SK-N-DZ (cell line): ENCODE measurements around the gene CHID1.

Experiments used
- DNase-seq: peaks from one replicate; pipeline ENCODE4 v3.0.0-alpha.2; 2015; ENCODE audit warnings: low spot score

Gene CHID1

DNA sequence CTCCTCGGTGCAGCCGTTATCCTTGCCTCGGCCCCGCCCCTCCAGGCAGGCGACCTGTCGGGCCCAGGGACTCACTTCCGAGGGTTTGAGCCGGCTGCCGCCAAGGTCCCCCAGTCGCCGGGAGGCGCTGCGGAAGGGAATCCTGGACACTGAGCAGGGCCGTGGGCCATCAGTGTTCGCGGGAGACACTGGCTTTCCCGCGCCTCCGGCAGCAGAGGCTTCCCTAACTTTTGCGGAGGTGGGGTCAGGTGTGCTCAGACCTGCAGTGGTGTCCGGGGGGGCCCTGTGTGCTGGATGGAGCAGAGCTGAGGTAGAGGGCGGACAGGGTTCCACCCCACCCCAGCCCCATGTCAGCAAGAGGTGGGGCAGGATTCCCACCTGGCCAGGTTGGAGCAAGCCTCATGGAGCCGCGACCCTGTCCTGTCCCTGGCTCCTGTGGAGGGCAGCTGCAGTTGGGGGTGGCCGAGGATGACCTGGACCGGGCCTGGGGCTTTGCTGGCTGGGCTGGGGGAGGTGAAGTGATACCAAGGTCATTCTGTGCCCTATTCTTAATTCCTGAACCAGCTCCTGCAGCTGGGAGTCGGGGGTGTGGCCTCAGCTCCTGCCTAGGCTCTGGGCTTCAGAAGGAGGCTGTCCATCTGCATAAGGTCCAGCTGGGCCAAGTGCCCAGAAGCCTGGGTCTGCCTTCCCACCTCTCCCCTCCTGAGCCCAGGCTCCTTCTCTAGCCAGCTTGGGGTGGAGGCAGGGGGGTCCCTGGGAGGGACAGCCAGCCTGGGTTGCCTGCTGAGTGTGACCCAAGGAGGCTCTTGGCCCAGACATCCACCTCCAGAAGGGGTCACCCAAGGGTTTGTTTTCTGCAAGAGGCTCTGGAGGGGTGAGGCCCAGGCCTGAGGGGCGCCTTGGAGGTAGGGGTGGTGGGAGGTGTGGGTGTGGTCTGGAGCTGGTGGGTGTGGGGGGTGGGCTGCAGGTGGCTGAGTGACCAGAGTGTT, 59.5 kb downstream of the CHID1 start:
- peak; percentile 70 for DNase-seq

DNA sequence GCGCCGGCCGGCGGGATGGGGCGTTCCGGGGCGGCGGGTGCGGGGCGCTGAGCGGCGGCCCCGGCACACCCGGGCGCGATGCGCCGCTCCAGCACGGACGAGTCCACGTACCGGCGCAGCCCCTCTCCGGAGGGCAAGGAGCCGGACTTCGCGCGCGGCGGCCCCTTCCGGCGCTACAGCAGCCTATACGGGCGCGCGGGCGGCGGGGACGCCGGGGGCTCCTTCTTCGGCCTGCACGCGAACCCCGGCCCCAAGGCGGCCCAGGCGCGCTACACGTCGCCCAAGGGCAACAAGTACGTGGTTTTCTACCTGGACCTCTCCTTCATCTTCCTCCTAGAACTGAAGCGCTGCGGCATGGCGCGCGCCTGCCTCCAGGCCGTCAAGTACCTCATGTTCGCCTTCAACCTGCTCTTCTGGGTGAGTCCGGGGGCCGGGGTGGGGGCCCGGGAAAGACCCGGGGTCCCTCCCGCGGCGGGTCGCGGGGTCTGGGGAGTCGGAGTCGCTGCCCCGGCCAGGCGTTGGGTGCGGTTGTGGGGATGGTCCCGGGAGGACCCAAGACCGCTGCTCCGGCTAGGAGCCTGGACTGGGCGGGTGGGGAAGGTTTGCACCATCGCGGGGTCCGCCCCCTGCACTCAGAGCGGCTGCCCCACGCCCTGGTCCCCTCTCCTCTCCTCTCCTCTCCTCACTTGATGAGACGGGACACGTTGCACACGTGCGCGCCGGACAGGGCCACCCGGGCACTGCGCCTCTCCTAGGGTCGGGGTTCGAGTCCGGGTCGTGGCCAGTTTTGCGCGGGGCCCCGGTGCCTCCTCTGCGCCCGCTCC, 60.4 kb downstream of the CHID1 start:
- no peak for DNase-seq

GRCh38 chr11:849104-849824, 61.3 kb downstream of the CHID1 start:
- peak; percentile 74 for DNase-seq

GRCh38 chr11:848380-848931, 62.2 kb downstream of the CHID1 start:
- DNase-seq, result no peak

GRCh38 chr11:847876-848275, 62.7 kb downstream of the CHID1 start:
- no peak for DNase-seq

- DNase-seq, result no peak
These were observed 64.0 kb downstream of the CHID1 start for GRCh38 chr11:846496-847098.

DNA sequence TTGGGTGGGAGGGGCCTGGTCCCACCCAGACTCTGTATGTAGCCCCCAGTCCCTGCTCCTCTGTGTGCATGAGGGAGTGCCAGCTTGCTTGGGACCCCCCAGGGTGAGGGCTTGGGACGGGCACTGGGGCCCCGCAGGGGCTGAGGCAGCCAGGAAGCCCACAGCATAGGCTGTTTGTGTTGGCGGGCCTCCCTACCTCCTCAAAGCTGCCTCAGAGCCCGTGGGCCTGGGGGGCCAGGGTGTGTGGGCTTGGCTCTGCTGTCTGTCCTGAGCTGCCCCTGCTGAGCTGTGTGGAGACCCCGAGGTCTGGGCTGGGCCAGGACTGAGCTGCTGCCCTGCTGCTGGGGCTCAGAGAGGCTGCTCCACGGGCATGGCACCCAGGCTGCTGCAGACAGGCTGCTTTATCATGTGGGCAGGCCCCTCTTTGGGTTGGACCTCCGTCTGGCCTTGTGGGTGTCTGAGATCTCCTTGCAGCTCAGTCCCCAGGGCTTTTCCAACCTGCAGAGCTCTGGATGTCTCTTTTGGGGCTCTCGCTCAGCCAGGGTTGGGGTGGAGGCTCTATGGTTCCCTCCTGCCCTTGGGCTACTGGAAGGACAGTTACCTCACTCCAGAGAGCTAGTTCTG, 64.6 kb downstream of the CHID1 start:
- DNase-seq, result no peak

- DNase-seq, result peak; percentile 80
These were observed 65.6 kb downstream of the CHID1 start for GRCh38 chr11:844693-845644.

DNA sequence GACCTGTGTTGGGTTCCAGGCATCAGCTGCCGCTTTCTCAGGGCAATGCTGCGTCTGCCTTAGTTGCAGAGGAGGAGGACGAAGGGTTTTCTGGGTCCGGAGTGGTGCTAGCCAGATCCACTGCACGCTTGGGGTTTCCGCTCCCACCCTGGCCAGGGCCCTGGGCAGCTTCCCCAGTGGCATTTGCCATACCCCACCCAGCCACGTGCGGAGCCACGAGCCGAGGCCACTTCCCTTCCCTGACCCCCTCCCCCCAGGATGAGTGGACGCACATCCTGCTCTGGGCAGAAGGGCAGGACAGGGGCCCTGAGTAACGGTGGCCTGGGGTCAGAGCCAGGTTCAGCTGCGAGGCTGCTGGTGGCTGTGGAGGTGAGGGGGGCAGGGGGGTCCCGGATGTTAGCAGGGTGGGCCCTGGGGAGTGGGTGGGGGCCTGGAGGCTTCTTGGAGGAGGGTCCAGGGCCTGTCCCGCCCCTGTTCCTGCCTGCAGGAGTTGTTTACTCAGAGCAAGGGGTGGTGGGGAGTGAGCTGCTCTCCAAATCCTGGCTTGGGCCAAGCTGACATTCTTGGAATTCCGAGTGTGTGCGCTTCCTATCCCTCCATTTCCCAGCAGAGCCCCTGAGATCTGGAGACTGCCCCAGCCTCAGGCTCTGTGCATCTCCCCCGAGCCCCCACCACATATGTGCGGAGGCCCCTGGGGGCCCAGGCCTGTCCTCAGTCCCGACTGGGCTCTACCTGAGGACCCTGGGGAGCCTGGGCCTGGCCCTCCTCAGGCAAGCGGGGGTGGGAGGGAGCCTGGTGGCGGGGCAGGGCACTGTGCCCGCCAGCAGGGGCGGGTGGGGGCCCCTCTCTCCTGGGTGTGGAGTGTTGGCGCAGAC, 66.6 kb downstream of the CHID1 start:
- no peak for DNase-seq

- no peak for DNase-seq
These were observed 67.4 kb downstream of the CHID1 start for GRCh38 chr11:843086-843734.

- DNase-seq, result peak; percentile 87
These were observed 68.1 kb downstream of the CHID1 start, which contains the start of the genes POLR2L and TSPAN4 for GRCh38 chr11:842370-843002. TSS of gene POLR2L (minus strand) at chr11:842529. CDS start at chr11:842508, 21 bp downstream. TSS of gene TSPAN4 (plus strand) at chr11:842852. CDS start at chr11:850305, 7,453 bp downstream.

GRCh38 chr11:841981-842369, 68.6 kb downstream of the CHID1 start:
- DNase-seq, result no peak

- DNase-seq, result no peak
These were observed 70.6 kb downstream of the CHID1 start for GRCh38 chr11:839875-840617.

GRCh38 chr11:839280-839623, 71.4 kb downstream of the CHID1 start:
- DNase-seq, result no peak

GRCh38 chr11:838441-839279, 72.0 kb downstream of the CHID1 start:
- DNase-seq, result no peak

DNA sequence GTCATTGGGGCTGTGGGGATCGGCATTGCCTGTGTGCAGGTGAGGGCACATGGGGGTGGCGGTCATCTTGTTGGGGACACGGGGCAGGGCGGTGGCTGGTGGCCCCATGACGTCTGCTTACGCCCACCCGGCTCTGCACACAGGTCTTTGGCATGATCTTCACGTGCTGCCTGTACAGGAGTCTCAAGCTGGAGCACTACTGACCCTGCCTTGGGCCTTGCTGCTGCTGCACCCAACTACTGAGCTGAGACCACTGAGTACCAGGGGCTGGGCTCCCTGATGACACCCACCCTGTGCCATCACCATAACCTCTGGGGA, 72.7 kb downstream of the CHID1 start:
- no peak for DNase-seq
